Measurements from ENCODE around the gene GJB5.

The GJB5 gene

GRCh38 chr1:34777519-34778321 lies 22.9 kb downstream of the GJB5 start:
- DNase-seq = peak in 1 of 5 experiments; percentile 44

GRCh38 chr1:34778381-34778780 lies 23.5 kb downstream of the GJB5 start:
- DNase-seq = no peak

GRCh38 chr1:34779005-34779404 lies 24.2 kb downstream of the GJB5 start:
- no peak for DNase-seq

- DNase-seq = no peak
Measured at GRCh38 chr1:34779526-34779925, 24.7 kb downstream of the GJB5 start.

GRCh38 chr1:34779962-34780361 lies 25.1 kb downstream of the GJB5 start:
- no peak for DNase-seq

- no peak for DNase-seq
Measured at GRCh38 chr1:34780528-34780927, 25.7 kb downstream of the GJB5 start.

GRCh38 chr1:34781071-34781843 lies 26.4 kb downstream of the GJB5 start, which contains the start of gene GJB3:
Gene GJB3, plus strand, starts transcription at chr1:34781214. Its CDS starts 3,549 bp downstream, at chr1:34784763.
- DNase-seq = no peak

GRCh38 chr1:34781844-34782391 lies 27.1 kb downstream of the GJB5 start:
- DNase-seq = no peak

GRCh38 chr1:34784751-34785221 lies 29.9 kb downstream of the GJB5 start:
- DNase-seq = no peak

GRCh38 chr1:34785231-34785874 lies 30.5 kb downstream of the GJB5 start:
- no peak for DNase-seq

- no peak for DNase-seq
Measured at GRCh38 chr1:34785875-34786470, 31.1 kb downstream of the GJB5 start.

- DNase-seq = peak in 4 of 5 experiments; percentile 23 to 76 (median 36)
Measured at GRCh38 chr1:34786521-34787325, 31.9 kb downstream of the GJB5 start.

- DNase-seq = peak in 1 of 5 experiments; percentile 12
Measured at GRCh38 chr1:34787461-34788420, 32.9 kb downstream of the GJB5 start.

- DNase-seq = no peak
Measured at GRCh38 chr1:34790985-34791384, 36.1 kb downstream of the GJB5 start.

- no peak for DNase-seq
Measured at GRCh38 chr1:34792424-34792823, 37.6 kb downstream of the GJB5 start.

- no peak for DNase-seq
Measured at GRCh38 chr1:34792868-34793727, 38.3 kb downstream of the GJB5 start, which contains the start of gene GJA4. Gene GJA4, plus strand, starts transcription at chr1:34792999. Its CDS starts 1,215 bp downstream, at chr1:34794214.

GRCh38 chr1:34794001-34794789 lies 39.3 kb downstream of the GJB5 start:
- no peak for DNase-seq

GRCh38 chr1:34794790-34795180 lies 39.9 kb downstream of the GJB5 start:
- no peak for DNase-seq

All from T-helper 2 cell (primary cell).